GM06990 (cell line): Measurements from ENCODE around the gene LFNG.

Source experiments
- DNase-seq: peaks from one replicate; pipeline ENCODE4 v3.0.0-alpha.2; 2011; ENCODE audit not compliant: insufficient read length; ENCODE audit errors: extremely low read depth
- H3K27me3 ChIP-seq: replicated peaks from 2 replicates; pipeline ENCODE4 v1.6.0; 2011; ENCODE audit warnings: low read length; ENCODE audit not compliant: control insufficient read depth, insufficient read depth
- H3K36me3 ChIP-seq: 2 replicates; pipeline ENCODE4 v1.5.1; 2011; ENCODE audit warnings: low read length; ENCODE audit not compliant: control insufficient read depth, insufficient read depth
- H3K4me3 ChIP-seq: replicated peaks from 2 replicates; pipeline ENCODE4 v1.5.1; 2011; ENCODE audit warnings: low read depth, mild to moderate bottlenecking, control low read depth, low read length
- CTCF ChIP-seq: IDR thresholded peaks from 2 replicates; pipeline ENCODE4 v1.5.1; 2011; ENCODE audit warnings: low read length, control low read depth, mild to moderate bottlenecking, inconsistent platforms; ENCODE audit not compliant: insufficient read depth, poor library complexity, severe bottlenecking

LFNG gene

GRCh38 chr7:2570021-2570420 is 50.4 kb downstream of the LFNG start:
- no peak for TF ChIP-seq CTCF
- Histone ChIP-seq H3K27me3 (no peaks in the 10 kb centered on the region), H3K4me3 (no peak overlapping the region), H3K36me3 (no peaks in the 10 kb centered on the region)
- no peak for DNase-seq

- H3K4me3 ChIP-seq: no peak overlapping the region
- no peak for DNase-seq
- peaks cover 2% of the 10 kb centered on the region for H3K36me3 ChIP-seq
- no peaks in the 10 kb centered on the region for H3K27me3 ChIP-seq
- TF ChIP-seq CTCF: no peak
Observed at GRCh38 chr7:2571409-2571808, 51.8 kb downstream of the LFNG start.

- no peak for DNase-seq
- no peak for TF ChIP-seq CTCF
- Histone ChIP-seq H3K4me3 (no peak overlapping the region), H3K27me3 (no peaks in the 10 kb centered on the region), H3K36me3 (peaks cover 2% of the 10 kb centered on the region)
Observed at GRCh38 chr7:2572101-2572842, 52.7 kb downstream of the LFNG start.

GRCh38 chr7:2573761-2574160 is 54.2 kb downstream of the LFNG start:
- Histone ChIP-seq H3K36me3 (peaks cover 2% of the 10 kb centered on the region), H3K27me3 (no peaks in the 10 kb centered on the region), H3K4me3 (no peak overlapping the region)
- DNase-seq: no peak
- TF ChIP-seq CTCF: no peak

GRCh38 chr7:2575046-2575732 is 55.6 kb downstream of the LFNG start:
- Histone ChIP-seq H3K4me3 (no peak overlapping the region), H3K27me3 (no peaks in the 10 kb centered on the region), H3K36me3 (peaks cover 2% of the 10 kb centered on the region)
- no peak for DNase-seq
- no peak for TF ChIP-seq CTCF
